ENCODE data around the gene CCHCR1. TPM values are rescaled to one million over a fixed set of nuclear protein-coding genes. Genes with fewer than 3 reads are reported as not detected.
A peak's percentile ranks its signal among the peaks of the same experiment; 100 is the strongest.

Gene CCHCR1
- total RNA-seq, 1 experiment from 2014 or later, result 31.3 TPM

DNA sequence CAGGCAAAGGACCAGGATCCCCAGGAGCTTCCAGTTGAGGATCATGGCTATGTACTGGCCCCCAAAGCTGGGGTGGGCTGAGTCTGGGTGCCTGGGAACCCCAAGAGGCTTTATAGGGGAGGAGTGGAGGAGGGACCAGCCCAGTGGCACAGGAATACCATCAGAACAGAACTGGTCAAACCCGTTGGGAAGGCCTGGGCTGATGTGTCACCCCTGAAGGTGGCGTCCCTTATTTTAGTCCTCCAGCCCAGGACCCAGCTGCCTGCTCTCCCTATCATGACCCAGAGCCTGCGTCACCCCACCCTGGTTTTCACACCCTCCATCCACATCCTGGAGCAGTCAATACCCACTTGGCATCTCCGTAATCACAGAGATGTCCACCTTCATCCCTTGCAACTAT lies 18.6 kb downstream of the CCHCR1 start, which contains the start of gene PSORS1C2:
TSS of gene PSORS1C2 (minus strand) at position 85 of the 400 bp plus-strand sequence. CDS start at position 45, 40 bp downstream.
- H3K9ac ChIP-seq (ENCODE audit: low read length), result no peak within 1 kb of the TSS

GRCh38 chr6:31135710-31136109 lies 21.9 kb downstream of the CCHCR1 start:
- BruUV-seq (replicated peaks), result no TSS peak
- Histone ChIP-seq H3F3A (ENCODE audit: low read length, unreplicated experiment) (no peaks in the 10 kb centered on the region), H3K9me2 (replicated peaks; ENCODE audit: low read length) (no peaks in the 10 kb centered on the region), H3K27ac (ENCODE audit: low read length) (no peak overlapping the region), H3K9ac (ENCODE audit: low read length) (no peak overlapping the region), H2AFZ (ENCODE audit: low read length) (no peak overlapping the region), H3K4me2 (ENCODE audit: low read length) (no peak overlapping the region), H3K9me3 (ENCODE audit: low read length) (no peaks in the 10 kb centered on the region), H3K79me2 (ENCODE audit: low read length) (no peaks in the 10 kb centered on the region), H3K4me1 (ENCODE audit: insufficient read depth, low read length) (peaks cover 4% of the 10 kb centered on the region; the same call in 1 of the 2 replicates), H3K4me3 (ENCODE audit: low read length) (no peak overlapping the region), H3K36me3 (ENCODE audit: low read depth, low read length) (no peaks in the 10 kb centered on the region), H4K20me1 (ENCODE audit: low read length) (no peaks in the 10 kb centered on the region), H3K27me3 (ENCODE audit: low read length) (no peaks in the 10 kb centered on the region)
- POLR2A ChIA-PET (ENCODE audit: unreplicated experiment), result no interaction called here
- ATAC-seq (no peak), DNase-seq (no peak)
- no peak for TF ChIP-seq EZH2 (IDR thresholded peaks at IDR 0.05; ENCODE audit: low read length, unreplicated experiment)
- TF ChIP-seq, protein P1, sequence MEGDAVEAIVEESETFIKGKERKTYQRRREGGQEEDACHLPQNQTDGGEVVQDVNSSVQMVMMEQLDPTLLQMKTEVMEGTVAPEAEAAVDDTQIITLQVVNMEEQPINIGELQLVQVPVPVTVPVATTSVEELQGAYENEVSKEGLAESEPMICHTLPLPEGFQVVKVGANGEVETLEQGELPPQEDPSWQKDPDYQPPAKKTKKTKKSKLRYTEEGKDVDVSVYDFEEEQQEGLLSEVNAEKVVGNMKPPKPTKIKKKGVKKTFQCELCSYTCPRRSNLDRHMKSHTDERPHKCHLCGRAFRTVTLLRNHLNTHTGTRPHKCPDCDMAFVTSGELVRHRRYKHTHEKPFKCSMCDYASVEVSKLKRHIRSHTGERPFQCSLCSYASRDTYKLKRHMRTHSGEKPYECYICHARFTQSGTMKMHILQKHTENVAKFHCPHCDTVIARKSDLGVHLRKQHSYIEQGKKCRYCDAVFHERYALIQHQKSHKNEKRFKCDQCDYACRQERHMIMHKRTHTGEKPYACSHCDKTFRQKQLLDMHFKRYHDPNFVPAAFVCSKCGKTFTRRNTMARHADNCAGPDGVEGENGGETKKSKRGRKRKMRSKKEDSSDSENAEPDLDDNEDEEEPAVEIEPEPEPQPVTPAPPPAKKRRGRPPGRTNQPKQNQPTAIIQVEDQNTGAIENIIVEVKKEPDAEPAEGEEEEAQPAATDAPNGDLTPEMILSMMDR (conservative IDR thresholded peaks at IDR 0.05; ENCODE audit: low read depth, low read length), result no peak
- TF ChIP-seq EZH2phosphoT487 (IDR thresholded peaks at IDR 0.05; ENCODE audit: borderline replicate concordance, low read length), result no peak
- intact Hi-C loops (cut with micrococcal nuclease), result loop anchor here (2.0 kb wide), 1 partner anchor 231 kb away; no protein-coding TSS in a partner anchor
- CTCF ChIA-PET, result no interaction called here

More for the DNA sequence above, 18.6 kb downstream of the CCHCR1 start, which contains the start of gene PSORS1C2:
- no peaks in the 10 kb centered on the region for H4K20me1 ChIP-seq (ENCODE audit: low read length)
- no peak for ATAC-seq
- POLR2A ChIA-PET (ENCODE audit: unreplicated experiment), result interaction anchor here (0.8 kb wide), 1 partner anchor 19 kb away, joined by 3 read pairs; the partner anchor contains the start of gene TCF19
- no peak within 1 kb of the TSS for H3K27ac ChIP-seq (ENCODE audit: low read length)
- H3K4me3 ChIP-seq (ENCODE audit: low read length), result no peak within 1 kb of the TSS
- no peak within 1 kb of the TSS; the same call in 1 of the 2 replicates for H3K4me2 ChIP-seq (ENCODE audit: low read length)
- no peaks in the 10 kb centered on the region for H3K9me3 ChIP-seq (ENCODE audit: low read length)
- no peak within 1 kb of the TSS for H2AFZ ChIP-seq (ENCODE audit: low read length)
- BruUV-seq (replicated peaks), result no TSS peak
- no peaks in the 10 kb centered on the region for H3K27me3 ChIP-seq (ENCODE audit: low read length)
- peaks cover 4% of the 10 kb centered on the region; the same call in 1 of the 2 replicates for H3K4me1 ChIP-seq (ENCODE audit: insufficient read depth, low read length)
- DNase-seq, result peak; percentile 25
- H3K9me2 ChIP-seq (replicated peaks; ENCODE audit: low read length), result no peaks in the 10 kb centered on the region
- CTCF ChIA-PET, result no interaction called here
- no peaks in the 10 kb centered on the region for H3F3A ChIP-seq (ENCODE audit: low read length, unreplicated experiment)
- no peak for TF ChIP-seq EZH2 (IDR thresholded peaks at IDR 0.05; ENCODE audit: low read length, unreplicated experiment)
- no peak for TF ChIP-seq EZH2phosphoT487 (IDR thresholded peaks at IDR 0.05; ENCODE audit: borderline replicate concordance, low read length)
- TF ChIP-seq, protein P1 (conservative IDR thresholded peaks at IDR 0.05; ENCODE audit: low read depth, low read length), result no peak
- H3K36me3 ChIP-seq (ENCODE audit: low read depth, low read length), result no peaks in the 10 kb centered on the region
- intact Hi-C loops (cut with micrococcal nuclease), result no loop called here
- H3K79me2 ChIP-seq (ENCODE audit: low read length), result no peaks in the 10 kb centered on the region

GRCh38 chr6:31132806-31133205 lies 24.8 kb downstream of the CCHCR1 start:
- ChIA-PET POLR2A (ENCODE audit: unreplicated experiment) (no interaction called here), CTCF (no interaction called here)
- Histone ChIP-seq H4K20me1 (ENCODE audit: low read length) (no peaks in the 10 kb centered on the region), H3K27ac (ENCODE audit: low read length) (no peak overlapping the region), H3K79me2 (ENCODE audit: low read length) (no peaks in the 10 kb centered on the region), H3K9me2 (replicated peaks; ENCODE audit: low read length) (no peaks in the 10 kb centered on the region), H3K36me3 (ENCODE audit: low read depth, low read length) (no peaks in the 10 kb centered on the region), H3K27me3 (ENCODE audit: low read length) (no peaks in the 10 kb centered on the region), H3K9me3 (ENCODE audit: low read length) (no peaks in the 10 kb centered on the region), H3K4me2 (ENCODE audit: low read length) (no peak overlapping the region), H3K9ac (ENCODE audit: low read length) (no peak overlapping the region), H3K4me1 (ENCODE audit: insufficient read depth, low read length) (peaks cover 11% of the 10 kb centered on the region; the same call in 1 of the 2 replicates), H3K4me3 (ENCODE audit: low read length) (no peak overlapping the region), H3F3A (ENCODE audit: low read length, unreplicated experiment) (no peaks in the 10 kb centered on the region), H2AFZ (ENCODE audit: low read length) (no peak overlapping the region)
- TF ChIP-seq EZH2 (IDR thresholded peaks at IDR 0.05; ENCODE audit: low read length, unreplicated experiment) (no peak), EZH2phosphoT487 (IDR thresholded peaks at IDR 0.05; ENCODE audit: borderline replicate concordance, low read length) (no peak)
- TF ChIP-seq, protein P1 (conservative IDR thresholded peaks at IDR 0.05; ENCODE audit: low read depth, low read length), result no peak
- DNase-seq, result no peak
- intact Hi-C loops (cut with micrococcal nuclease), result no loop called here
- ATAC-seq, result no peak
- no TSS peak for BruUV-seq (replicated peaks)
